HG03565 (cell line): ENCODE results near the gene PER2.
"Not testable (repeated sequence)": the region's sequence is repeated elsewhere in the genome, so short reads cannot be mapped to it uniquely, and the experiment has no call there.

Source experiments
- ATAC-seq: cut with Tn5 transposase; IDR thresholded peaks from one replicate; pipeline ENCODE4 v1.9.1; 2021; ENCODE audit warnings: mild to moderate bottlenecking, moderate library complexity; ENCODE audit not compliant: unreplicated experiment

PER2 gene, protein sequence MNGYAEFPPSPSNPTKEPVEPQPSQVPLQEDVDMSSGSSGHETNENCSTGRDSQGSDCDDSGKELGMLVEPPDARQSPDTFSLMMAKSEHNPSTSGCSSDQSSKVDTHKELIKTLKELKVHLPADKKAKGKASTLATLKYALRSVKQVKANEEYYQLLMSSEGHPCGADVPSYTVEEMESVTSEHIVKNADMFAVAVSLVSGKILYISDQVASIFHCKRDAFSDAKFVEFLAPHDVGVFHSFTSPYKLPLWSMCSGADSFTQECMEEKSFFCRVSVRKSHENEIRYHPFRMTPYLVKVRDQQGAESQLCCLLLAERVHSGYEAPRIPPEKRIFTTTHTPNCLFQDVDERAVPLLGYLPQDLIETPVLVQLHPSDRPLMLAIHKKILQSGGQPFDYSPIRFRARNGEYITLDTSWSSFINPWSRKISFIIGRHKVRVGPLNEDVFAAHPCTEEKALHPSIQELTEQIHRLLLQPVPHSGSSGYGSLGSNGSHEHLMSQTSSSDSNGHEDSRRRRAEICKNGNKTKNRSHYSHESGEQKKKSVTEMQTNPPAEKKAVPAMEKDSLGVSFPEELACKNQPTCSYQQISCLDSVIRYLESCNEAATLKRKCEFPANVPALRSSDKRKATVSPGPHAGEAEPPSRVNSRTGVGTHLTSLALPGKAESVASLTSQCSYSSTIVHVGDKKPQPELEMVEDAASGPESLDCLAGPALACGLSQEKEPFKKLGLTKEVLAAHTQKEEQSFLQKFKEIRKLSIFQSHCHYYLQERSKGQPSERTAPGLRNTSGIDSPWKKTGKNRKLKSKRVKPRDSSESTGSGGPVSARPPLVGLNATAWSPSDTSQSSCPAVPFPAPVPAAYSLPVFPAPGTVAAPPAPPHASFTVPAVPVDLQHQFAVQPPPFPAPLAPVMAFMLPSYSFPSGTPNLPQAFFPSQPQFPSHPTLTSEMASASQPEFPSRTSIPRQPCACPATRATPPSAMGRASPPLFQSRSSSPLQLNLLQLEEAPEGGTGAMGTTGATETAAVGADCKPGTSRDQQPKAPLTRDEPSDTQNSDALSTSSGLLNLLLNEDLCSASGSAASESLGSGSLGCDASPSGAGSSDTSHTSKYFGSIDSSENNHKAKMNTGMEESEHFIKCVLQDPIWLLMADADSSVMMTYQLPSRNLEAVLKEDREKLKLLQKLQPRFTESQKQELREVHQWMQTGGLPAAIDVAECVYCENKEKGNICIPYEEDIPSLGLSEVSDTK (N-terminal part only)

DNA sequence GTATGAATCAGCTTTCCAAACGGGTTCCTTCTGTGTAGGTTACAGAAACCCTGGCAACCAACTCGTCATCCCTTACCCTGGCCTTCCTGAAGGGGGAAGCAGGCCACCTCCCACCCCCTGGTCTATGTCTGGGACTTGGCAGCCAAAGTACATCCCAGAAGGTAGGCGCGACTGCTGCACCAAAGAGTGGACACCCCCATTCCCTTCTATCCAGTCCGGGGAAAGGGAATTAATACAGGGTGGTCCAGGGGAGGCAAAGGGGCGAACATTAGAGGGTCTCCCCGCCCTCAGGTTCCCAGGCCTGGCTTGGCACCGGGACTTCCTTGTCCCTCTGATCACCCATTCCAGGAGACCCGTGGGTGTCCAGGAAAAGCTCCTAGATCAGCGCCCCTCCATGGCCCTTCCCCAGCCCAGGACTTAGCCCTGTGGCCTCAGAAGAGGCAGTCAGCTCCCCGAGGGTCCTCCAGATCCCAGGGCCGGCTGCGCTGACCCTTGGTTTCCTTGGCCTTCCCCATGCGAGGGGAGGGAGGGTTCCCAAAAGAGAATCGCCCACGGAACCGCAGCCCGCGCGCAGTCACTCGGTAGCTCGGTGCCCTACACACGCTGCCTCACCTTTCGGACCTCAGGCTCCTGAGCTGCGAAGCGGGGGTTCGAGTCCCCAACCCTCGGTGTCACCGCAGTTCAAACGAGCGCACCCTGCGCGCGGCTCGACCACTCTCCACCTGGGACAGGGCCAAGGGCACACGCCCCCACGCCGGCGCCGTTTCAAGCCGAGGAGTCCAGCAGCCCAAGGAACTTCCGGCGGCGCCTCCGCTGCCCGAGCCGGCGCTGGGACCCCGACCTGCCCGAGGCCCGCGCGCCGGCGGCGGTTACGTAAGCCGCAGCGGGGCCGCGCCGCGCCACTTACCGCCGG lies at the start of gene PER2:
Gene PER2, minus strand, starts transcription at position 874 of the 913 bp plus-strand sequence. CDS start 10,674 bp downstream, outside the sequence.
- ATAC-seq = peak; percentile 21

DNA sequence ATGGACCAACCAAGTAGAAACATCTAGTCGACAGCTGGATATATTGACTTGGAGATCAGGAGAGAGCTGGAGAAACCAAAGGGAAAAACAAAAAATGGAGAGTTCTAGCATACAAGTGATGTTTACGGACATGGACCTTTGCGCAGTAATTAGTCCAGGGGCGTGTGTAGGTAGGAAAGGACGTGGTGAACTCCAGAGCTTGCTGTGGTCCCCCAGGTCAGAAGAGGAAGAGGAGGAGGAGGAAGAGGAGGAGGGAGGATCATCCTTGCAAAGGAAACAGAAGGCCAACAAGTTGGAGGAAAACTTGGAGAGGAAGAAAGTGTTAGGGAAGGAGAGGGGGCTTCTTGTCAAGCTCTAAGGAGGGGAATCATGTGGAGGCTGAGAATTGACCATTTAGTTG lies 49.4 kb upstream of the PER2 start:
- ATAC-seq = no peak

DNA sequence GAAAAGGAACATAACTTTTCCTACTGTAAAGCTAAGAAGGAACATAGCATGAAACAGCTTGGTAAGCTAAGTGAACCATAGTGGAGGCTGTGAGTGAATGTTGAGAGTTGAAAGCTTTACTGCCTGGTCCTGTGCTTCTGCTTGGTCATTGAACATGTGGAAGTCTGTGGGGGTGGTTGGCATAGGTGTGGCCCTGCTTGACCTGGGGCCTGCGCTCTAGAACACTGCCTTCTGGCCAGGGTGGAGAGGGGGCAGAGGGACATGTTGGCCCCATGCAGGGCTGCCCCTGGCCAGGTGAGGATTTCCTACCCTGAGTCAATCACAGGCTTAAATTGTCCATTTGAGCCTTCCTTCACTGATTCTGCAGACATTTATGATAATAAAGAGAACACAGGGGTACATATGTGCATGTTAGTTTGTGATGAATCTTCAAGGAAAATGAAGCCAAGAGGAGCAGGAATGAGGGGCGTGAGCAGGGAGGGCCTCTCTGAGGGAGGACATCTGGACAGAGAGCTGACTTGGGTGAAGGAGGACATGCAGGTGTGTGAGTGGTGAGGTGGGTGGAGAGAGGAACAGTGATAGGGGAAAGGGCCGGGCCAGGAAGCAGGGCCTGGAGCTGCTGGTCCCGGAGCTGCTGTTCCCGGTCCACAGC lies 48.5 kb upstream of the PER2 start:
- no peak for ATAC-seq

DNA sequence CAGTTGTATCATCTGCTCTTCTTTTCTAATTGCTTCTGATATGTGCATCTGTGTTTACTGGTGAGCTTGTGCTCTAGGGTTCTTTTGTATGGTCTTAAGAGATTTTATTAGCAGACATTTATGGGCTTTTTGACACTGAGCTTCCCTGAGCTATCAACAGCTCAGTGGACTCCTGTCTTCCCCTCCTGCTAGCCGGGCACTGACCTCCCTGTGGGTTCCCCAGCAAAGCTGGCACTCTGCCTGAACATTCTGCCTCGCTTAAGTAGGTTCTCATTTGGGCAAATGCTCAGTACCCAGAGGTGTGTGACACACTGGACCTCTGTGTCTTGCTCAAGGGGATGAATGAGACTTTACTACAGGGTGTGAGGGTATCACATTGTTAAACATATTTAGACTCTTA lies 47.7 kb upstream of the PER2 start:
- ATAC-seq = no peak

DNA sequence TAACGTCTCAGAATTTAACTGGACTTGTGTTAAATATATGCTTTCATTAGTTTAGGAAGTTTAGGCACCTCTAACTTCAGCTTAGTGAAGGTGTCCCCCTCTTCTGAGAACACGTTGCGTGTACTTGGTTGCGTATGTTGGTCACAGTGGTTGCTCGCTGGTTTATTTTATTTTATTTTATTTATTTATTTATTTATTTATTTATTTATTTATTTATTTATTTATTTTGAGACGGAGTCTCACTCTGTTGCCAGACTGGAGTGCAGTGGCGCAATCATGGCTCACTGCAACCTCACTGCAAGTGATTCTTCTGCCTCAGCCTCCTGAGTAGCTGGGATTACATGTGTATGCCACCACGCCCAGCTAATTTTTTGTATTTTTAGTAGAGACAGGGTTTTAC lies 47.2 kb upstream of the PER2 start:
- not testable (repeated sequence) for ATAC-seq

DNA sequence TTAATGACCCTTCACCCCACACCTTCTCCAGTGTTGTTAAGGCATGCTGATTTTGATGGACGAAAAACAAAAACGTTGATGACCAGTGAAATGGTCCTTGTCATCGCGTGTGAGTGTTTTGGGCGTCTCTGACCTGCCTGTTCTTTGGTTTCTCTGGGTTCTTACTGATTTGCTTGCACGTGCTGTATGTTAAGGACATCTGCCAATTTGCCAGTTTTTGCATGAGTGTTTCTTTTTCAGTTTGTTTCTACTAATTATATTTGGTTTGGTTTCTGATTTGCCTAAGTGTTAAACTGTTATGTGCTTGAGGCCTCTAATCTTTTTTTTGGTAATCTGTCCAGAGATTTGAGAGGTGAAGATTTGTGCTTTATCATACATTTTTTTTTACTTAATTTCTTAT lies 46.5 kb upstream of the PER2 start:
- ATAC-seq = no peak

DNA sequence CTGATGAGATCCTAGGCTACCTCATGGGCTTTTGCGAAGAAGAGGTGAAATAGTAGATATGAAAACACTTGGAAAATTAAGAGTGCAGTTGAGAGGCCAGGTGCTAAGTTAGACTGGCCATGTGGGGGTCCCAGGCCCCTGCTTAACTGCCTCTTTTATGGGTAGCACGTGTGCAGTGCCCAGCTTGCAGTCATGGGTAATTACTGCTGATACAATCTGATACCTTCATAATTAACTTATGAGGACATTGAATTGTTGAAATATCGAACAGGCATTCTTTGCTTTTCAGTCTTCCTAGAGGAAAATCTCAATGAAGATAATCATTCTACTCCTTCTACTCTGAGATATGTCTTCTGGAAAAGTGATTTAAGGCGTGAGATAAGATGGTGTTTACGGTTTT lies 43.5 kb upstream of the PER2 start:
- no peak for ATAC-seq

DNA sequence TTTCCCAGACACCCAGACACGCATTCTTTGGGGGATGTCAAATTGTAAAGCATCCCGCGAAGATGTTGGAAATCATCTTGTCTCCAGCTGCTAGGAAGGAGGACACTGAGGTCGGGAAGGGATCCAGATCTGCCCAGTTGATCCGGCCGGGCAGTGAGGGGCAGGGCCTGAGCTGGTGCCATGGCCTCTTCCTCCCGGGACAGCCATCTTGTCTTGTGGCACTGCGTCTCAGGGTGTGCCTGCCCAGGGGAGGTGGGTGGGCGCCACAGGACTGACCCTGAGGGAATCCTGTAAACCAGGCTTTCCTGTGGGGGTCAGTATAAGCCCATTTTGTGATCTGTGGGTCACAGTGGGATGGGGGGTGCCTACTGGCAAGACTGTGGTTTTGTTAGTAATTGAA lies 42.0 kb upstream of the PER2 start:
- ATAC-seq = no peak

DNA sequence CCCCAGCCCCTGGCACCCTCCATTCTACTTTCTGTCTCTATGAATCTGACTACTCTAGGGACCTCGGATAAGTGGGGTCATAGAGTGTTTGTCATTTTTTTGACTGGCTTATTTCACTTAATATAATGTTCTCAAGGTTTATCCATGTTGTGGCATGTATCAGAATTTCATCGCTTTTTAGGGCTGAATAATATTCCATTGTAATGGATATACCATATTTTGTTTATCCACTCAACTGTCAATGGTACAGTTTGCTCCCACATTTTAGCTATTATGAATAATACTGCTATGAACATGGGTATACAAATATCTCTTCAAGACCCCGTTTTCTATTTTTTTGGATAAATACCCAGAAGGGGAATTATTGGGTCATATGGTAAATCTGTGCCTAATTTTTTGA lies 39.3 kb upstream of the PER2 start:
- no peak for ATAC-seq

DNA sequence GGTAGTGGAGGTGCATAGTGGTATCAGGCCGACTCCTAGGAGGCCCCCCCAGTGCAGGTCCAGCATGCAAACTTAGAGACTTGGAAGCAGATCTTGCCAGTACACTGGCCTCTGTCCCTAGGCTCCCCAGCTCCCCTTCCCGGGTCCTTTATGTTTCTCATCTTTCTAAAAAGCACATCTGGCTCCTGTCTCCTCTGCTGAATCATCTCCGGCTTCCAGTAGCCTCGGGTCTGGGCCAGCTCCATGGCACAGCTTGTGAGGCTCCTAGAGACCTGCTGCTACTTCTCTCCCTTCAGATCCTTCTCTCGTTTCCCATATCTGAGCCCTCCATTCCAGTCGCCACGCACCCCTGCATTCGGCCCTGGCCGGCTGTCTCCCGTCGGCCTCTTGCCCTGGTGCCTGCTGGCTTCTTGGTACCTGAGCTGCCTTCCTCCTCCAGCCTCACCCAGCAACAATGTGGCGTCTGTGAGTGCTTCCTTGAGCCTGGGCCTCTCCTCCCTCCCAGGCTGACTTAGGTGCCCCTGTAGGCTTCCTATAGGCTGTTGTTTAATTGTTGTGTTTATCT lies 38.5 kb upstream of the PER2 start:
- no peak for ATAC-seq

DNA sequence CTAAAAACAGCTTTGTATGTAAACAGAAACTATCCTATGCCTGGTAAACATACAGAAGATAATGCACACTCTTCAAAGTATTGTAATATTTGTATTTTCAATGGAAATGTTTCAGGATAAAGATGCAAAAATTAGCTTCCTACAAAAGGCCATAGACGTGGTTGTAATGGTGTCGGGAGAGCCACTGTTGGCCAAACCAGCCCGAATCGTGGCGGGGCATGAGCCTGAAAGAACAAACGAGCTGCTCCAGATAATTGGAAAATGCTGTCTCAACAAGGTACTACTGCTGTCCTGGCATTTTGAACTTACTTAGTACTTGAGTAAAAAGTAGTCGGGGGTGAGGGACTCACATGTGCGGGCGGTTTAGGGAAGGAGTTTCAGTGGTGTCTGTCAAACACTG lies 37.3 kb upstream of the PER2 start:
- no peak for ATAC-seq

DNA sequence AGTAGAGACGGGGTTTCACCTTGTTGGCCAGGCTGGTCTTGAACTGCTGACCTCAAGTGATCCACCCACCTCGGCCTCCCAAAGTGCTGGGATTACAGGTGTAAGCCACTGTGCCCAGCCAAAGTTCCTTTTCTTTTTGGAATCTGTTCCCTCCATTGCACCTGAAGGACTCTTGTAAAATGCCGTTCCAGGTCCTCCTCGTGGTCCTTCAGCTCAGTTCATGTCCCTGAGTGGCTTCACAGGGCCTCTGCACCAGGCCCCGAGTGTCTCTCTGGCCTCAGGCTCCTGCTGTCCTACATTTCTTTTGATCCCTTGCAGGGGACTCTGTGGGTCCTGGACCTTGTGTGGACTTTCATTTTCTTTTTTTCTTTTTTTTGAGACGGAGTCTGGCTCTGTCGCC lies 35.8 kb upstream of the PER2 start:
- ATAC-seq = not testable (repeated sequence)

DNA sequence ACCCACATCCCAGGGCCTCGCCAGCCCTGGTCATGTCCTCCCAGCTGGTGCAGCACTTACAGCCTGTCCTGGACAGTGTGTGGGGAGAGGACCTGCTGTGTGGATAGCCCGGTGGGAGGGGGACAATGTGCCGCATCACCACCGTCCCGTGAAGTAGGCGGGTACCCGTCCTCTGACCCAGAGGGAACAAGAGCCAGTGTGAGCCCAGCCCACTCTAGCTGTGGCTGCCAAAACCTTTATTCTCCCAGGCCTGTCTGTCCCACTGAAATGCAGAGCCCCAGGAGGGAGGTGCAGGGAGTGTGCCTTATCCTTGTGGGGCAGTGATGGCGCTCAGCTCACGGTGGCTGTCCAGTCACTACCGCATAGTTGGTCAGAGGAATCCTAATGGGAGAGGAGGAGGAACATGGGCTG lies 33.6 kb upstream of the PER2 start:
- ATAC-seq = no peak

DNA sequence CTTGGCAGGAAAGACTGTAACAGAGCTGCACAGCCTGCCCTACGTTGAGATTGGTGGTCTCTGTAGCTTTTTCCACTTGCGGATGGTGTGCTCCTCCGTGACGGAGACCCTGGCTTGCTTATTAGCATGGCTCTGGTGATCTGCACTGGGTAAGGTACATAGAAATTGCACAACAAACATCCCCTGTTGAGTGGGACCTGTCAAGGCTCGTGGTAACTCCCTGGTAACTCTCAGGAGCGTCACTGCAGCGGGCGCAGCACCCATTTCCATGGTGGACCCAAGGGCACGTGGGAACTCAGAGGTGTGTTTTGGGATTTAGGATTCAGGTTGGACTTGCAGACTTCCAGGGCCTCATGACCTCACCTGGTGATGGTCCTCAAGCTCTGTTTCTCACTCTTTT lies 33.1 kb upstream of the PER2 start:
- no peak for ATAC-seq

DNA sequence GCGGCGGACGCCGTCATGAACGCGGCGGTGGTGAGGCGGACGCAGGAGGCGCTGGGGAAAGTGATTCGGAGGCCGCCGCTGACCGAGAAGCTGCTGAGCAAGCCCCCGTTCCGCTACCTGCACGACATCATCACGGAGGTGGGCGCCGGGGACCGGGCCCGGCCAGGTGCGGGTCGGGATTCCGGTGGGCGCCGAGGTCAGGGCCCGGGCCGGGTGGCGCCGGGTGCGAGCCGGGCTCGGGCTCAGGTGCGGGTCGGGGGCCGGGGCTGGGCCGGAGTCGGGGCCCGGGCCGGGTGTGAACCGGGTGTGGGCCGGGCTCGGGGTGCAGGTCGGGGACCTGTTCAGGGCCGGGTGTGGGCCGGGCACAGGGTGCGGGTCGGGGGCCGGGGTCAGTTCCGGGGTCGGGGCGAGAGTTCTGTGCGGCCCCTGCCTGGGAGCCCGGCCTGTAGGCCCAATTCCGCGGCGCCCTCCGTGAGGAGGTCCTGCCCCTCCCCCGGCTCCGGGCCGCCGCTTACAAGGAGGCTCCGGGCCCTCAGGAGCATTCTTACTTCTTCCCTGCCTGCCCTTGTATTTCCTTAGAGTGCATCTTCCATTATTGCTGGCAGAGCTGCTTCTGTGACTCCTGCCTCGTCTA lies 32.4 kb upstream of the PER2 start:
- ATAC-seq = no peak

DNA sequence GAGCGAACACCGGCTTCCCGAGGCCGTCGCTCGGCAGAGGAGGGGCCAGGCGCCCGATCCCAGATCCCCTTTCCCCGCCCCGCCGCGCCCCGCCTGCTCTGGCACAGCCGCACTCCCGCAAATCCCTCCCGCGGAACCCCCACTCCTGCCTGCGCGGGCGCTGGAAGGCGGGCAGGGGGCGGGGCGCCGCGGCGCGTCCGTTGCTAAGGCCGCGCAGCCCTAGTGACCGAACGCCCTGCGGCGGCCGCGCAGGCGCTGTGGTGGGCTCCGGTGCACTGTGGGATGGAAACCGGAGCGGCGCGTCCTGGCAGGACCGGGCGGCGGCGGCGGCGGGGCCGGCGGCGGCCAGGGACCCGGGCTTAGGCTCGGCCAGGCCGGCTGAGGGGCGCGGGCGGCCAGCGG lies 31.8 kb upstream of the PER2 start, which contains the start of gene TRAF3IP1:
Gene TRAF3IP1, plus strand, starts transcription at position 273 of the 402 bp plus-strand sequence. CDS start 145 bp downstream, outside the sequence.
- peak; percentile 97 for ATAC-seq

DNA sequence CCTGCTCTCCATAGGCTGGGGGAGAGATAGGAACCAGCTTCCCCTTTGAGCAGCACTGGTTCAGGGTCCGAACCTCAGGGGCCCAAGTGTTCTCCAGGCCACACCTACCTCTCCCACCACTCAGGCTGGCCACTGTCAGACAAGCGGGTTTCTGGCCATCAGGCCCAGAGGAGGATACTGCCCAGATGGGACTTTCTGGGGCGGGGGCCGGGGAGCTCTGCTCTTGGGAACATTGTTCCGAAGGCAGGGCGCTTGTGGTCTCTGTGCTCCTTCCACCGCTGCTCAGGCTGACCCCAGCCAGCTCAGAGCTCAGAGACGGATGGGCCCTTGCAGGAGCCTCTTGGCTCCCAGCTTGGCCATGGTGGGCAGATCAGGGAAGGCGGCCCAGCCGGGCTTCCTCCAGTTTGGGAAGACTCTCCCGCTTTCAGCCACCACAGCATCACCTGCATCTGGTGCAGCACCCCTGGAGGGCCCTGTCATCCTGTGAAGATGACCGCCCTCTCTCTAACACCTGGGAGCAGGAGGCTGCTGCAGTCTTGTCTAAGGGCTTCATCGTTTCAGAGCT lies 26.7 kb upstream of the PER2 start:
- no peak for ATAC-seq

DNA sequence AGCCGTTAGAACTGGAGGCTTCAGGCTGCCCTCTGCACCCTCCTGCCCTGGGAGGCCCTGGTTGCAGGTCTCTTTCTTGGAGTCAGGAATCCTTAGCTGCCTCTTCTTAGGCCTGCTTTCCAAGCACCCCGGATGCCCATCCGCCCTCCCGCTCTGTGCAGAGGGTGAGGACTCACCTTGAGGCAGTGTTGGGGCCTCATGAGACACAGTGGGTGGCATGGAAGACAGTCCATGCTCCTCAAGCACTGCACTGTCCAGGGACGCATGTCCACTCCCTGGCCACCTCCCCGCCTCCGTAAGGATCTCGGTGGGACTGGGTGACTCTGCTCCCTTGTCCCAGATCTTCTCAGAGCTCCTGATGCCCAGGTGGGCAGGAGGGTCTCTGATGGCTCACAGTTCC lies 26.2 kb upstream of the PER2 start:
- no peak for ATAC-seq

DNA sequence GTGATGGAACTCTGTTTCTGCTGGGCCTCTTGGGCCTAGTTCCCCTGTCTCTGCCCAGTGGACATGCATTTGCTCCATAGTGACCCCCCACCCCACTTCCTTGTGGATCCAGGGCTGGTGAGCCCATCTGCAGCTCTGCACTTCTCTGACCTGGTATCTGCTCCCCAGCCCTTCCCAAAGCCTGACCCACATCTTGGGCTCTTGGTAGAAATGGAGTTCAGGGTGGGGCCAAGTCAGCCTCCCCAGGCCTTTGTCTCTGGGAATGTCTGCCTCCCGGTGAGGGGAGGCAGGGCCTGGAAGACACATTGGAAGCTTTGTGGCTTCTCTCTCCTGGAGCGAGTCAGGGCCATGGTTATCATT lies 25.6 kb upstream of the PER2 start:
- ATAC-seq = no peak
